PC-3 (cell line): Measurements from ENCODE around the gene UMAD1.

Experiments
- CTCF ChIP-seq: fragments of 300-600 bp; sonication (generic); conservative IDR thresholded peaks from 2 replicates; pipeline ENCODE4 v1.5.1; 2017; ENCODE audit warnings: antibody characterized with exemption, low read depth, mild to moderate bottlenecking, low read length
- EZH2 ChIP-seq: fragments of 300-600 bp; sonication (generic); IDR thresholded peaks from one replicate; pipeline ENCODE4 v1.6.1; 2017; ENCODE audit warnings: antibody characterized with exemption, mild to moderate bottlenecking, low read length; ENCODE audit not compliant: unreplicated experiment

- TF ChIP-seq CTCF (no peak), EZH2 (no peak)
Measured at GRCh38 chr7:7841027-7841426, 200.5 kb downstream of the UMAD1 start.
